ENCODE data around the gene DENND1B.

DNA sequence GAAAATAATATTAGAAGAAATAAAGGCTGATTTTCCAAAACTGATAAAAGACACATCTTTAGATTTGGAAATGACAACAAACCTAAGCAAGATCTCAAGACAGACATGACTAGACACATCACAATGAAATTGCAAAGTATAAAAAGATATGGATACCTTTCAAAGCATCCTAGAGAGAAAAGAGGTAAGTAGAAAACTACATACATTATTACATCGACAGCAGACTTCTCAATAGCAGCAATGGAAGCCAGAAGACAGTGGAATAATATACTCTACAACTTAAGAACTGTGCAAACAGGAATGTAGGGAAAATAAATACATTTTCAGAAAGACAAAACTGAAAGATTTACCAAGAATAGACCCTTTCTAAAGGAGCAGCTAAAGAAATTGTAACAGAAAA, 50.2 kb downstream of the DENND1B start:
- TF ChIP-seq, protein P1, sequence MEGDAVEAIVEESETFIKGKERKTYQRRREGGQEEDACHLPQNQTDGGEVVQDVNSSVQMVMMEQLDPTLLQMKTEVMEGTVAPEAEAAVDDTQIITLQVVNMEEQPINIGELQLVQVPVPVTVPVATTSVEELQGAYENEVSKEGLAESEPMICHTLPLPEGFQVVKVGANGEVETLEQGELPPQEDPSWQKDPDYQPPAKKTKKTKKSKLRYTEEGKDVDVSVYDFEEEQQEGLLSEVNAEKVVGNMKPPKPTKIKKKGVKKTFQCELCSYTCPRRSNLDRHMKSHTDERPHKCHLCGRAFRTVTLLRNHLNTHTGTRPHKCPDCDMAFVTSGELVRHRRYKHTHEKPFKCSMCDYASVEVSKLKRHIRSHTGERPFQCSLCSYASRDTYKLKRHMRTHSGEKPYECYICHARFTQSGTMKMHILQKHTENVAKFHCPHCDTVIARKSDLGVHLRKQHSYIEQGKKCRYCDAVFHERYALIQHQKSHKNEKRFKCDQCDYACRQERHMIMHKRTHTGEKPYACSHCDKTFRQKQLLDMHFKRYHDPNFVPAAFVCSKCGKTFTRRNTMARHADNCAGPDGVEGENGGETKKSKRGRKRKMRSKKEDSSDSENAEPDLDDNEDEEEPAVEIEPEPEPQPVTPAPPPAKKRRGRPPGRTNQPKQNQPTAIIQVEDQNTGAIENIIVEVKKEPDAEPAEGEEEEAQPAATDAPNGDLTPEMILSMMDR (conservative IDR thresholded peaks at IDR 0.05) = no peak
- no peak for TF ChIP-seq ZFX (IDR thresholded peaks at IDR 0.05)

Data from C4-2B (cell line).